Spleen (tissue), 7 donors: ENCODE measurements around the gene TNN.
"Not testable (repeated sequence)": the region's sequence is repeated elsewhere in the genome, so short reads cannot be mapped to it uniquely, and the experiment has no call there.

Experiments
- POLR2A ChIP-seq, 3 donors: fragments of 450-650 bp; IDR thresholded peaks; one replicate each; pipeline ENCODE4 v1.5.1; 2017; ENCODE audit warnings: antibody characterized with exemption in 3 of 3, mild to moderate bottlenecking in 1 of 3
- POLR2AphosphoS5 ChIP-seq, 3 donors: sonication (generic); formaldehyde crosslinking; IDR thresholded peaks; one replicate each; pipeline ENCODE4 v1.5.1; 2017; ENCODE audit warnings: antibody characterized with exemption in 3 of 3
- TF ChIP-seq, protein P1 (sequence below), 11 experiments: fragments of 200-600 bp in 7 of 11; fragments of 450-650 bp in 4 of 11; sonication (generic) in 4 of 11; IDR thresholded peaks in 8 of 11; conservative IDR thresholded peaks in 3 of 11; 1 replicate in 7 of 11; 2 replicates in 4 of 11; pipeline versions ENCODE4 v1.4.0 to v1.8.0; 2016 to 2021; ENCODE audit warnings: antibody characterized with exemption in 11 of 11, inconsistent platforms in 4 of 11, mild to moderate bottlenecking in 1 of 11
- donor health status: DM: no; HTN: no; CAD: no; lungs with moderate emphysema.
- donor health status: DM: no; HTN: no; CAD: no.
- donor health status: DM: no; HTN: no; CAD: no.

DNA sequence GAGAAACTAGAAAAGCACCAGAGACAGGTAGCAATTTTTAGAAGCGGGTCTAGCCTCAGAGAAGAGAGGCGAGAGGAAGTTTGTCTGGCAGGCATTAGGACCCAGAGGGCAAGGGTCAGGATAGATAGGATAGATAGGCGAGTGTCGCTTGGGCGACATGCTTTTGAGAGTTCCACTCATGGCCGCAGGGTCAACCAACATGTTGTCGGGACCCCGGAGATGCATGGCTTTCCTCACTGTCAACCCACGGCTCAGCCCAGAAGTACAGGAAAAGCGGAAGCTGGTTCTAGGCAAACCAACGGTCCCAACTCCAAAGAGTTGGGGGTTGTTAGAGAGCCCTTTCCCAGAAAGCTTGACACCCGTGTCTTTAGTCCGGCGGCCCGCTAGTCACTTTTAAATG lies 38.9 kb downstream of the TNN start:
- TF ChIP-seq, protein P1, sequence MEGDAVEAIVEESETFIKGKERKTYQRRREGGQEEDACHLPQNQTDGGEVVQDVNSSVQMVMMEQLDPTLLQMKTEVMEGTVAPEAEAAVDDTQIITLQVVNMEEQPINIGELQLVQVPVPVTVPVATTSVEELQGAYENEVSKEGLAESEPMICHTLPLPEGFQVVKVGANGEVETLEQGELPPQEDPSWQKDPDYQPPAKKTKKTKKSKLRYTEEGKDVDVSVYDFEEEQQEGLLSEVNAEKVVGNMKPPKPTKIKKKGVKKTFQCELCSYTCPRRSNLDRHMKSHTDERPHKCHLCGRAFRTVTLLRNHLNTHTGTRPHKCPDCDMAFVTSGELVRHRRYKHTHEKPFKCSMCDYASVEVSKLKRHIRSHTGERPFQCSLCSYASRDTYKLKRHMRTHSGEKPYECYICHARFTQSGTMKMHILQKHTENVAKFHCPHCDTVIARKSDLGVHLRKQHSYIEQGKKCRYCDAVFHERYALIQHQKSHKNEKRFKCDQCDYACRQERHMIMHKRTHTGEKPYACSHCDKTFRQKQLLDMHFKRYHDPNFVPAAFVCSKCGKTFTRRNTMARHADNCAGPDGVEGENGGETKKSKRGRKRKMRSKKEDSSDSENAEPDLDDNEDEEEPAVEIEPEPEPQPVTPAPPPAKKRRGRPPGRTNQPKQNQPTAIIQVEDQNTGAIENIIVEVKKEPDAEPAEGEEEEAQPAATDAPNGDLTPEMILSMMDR (IDR thresholded peaks at IDR 0.05 in 8 of 11, conservative IDR thresholded peaks at IDR 0.05 in 3 of 11): not testable (repeated sequence)
- TF ChIP-seq POLR2AphosphoS5, POLR2A (IDR thresholded peaks at IDR 0.05): not testable (repeated sequence)
